CD4-positive, alpha-beta T cell treated with Interleukin-2 at 100 ng/mL for 4 hours (primary cell): ENCODE results near the gene MCC.
"Not testable (repeated sequence)": the region's sequence is repeated elsewhere in the genome, so short reads cannot be mapped to it uniquely, and the experiment has no call there.

Source experiments
- DNase-seq: peaks from one replicate; pipeline ENCODE4 v3.0.0-alpha.2; 2020; ENCODE audit warnings: low spot score

The MCC gene

GRCh38 chr5:113081881-113082546 lies 406.2 kb downstream of the MCC start:
- DNase-seq, result no peak

DNA sequence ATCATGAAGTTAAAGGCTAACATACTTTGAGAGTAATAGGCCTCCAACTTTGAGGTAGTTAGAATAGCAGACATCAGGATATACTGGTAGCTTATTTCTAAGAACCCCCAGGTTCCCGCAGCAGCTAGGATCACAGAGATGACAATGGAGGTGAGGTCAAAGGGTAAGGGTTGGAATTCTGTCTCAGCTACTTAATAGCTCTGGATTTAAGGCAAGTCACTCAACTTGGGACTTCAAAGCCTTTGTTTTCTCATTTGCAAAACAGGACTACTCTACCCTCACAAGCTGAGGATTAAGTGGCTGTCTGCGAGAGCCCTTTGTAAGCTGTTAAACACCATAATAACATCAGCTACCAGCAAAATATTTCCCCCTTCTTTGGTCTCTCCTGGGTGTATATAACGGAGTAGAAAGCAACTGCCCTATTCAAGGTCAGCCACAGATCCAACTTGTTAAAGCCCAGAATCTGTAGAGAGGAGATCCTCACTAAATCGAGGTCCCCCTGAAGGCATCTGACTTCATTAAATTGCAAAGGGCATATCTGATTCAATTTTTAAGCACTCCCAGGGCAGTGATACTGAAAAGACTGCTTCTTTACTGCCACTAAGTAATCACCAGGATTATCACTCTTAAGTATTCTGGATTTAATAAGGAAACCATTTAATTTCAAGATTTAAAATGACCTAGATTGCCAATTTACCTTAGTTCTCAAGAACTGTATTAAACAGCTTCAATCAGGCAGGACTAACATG lies 407.0 kb downstream of the MCC start:
- no peak for DNase-seq

DNA sequence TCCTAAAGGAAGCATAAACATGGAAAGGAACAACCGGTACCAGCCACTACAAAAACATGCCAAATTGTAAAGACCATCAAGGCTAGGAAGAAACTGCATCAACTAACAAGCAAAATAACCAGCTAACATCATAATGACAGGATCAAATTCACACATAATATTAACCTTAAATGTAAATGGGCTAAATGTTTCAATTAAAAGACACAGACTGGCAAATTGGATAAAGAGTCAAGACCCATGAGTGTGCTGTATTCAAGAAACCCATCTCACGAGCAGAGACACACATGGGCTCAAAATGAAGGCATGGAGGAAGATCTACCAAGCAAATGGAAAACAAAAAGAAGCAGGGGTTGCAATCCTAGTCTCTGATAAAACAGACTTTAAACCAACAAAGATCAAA lies 411.6 kb downstream of the MCC start:
- DNase-seq, result not testable (repeated sequence)

- DNase-seq, result no peak
Measured at GRCh38 chr5:113075019-113075418, 413.2 kb downstream of the MCC start.

DNA sequence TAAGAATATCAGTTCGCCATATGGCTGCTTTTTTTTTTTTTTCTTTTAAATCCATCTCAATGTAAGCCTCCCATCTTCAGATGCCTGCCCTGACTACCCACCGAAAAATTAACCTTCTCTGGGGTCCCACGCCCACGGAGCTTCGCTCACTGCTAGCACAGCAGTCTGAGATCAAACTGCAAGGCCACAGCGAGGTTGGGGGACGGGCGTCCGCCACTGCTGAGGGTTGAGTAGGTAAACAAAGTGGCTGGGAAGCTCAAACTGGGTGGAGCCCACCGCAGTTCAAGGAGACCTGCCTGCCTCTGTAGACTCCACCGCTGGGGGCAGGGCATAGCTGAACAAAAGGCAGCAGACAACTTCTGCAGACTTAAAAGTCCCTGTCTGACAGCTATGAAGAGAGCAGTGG lies 414.6 kb downstream of the MCC start:
- peak; percentile 4 for DNase-seq

DNA sequence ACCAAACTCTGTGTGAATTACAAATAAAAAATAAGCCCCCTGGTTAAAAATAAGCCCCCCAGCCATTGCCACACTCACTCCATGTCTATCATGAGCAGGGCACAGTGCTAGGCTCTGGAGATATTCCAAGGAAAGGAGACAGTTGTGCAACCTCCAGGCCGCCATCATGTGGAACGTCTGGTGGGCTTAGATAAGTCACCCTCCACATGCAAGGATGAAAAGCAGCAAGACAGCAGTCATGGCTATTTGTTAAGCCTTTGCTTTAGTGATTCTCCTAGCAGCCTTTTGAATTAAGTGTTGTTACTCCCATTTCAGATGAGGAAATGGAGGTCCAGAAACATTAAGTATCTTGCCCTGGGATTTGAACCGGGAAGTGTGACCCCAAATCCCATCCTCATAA lies 416.9 kb downstream of the MCC start:
- DNase-seq, result no peak

GRCh38 chr5:113070901-113071300 lies 417.4 kb downstream of the MCC start:
- DNase-seq, result no peak

DNA sequence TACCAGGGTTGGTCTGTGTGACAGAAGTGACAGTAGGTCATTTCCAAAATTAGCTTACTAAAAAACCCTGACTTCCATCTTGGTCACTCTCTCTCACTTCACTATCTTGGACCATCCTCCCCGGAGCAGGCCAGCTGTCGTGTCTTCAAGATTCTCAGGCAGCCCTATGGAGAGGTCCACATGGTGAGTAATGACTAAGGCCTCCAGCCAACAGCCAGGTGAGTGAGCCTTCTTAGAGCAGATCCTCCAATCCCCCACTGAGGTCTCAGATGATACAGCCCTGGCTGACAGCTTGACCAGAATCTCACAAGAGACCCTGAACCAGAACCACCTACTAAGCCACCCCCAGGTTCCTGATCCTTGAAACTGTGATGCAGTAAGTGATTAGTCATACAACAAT lies 419.7 kb downstream of the MCC start:
- no peak for DNase-seq

DNA sequence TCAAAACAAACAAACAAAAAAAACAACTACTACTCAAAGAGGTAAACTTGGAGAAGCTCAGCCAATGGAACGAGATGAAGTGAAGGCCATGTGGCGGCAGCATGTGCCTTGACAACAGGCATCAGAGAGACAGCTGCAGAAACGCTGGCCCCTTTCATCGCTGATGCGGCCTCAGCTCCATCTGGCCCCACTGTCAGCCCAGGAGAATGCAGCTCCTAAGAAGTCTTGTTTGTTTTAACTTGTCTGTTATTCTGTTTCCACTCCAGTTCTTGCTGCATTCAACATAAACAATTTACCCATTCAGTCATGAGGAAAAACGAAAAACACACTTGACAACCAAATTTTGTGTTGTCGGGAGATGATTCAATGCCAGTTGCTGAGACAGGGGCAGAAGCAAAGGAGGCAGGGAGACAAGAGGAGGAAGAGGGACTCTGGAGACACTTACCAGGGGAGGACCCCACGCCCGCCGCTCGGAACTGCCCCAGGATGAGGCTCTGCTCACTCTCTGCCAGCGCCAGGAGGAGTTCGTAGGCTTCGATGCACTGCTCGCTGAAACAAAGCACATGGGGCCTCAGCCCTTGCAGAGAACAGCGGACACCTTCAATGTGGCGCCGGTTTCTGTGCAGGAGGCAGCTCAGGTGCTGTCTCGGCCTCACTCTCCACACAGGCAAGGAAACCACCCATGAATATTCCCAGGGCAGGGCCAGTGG lies 420.5 kb downstream of the MCC start:
- DNase-seq, result no peak

DNA sequence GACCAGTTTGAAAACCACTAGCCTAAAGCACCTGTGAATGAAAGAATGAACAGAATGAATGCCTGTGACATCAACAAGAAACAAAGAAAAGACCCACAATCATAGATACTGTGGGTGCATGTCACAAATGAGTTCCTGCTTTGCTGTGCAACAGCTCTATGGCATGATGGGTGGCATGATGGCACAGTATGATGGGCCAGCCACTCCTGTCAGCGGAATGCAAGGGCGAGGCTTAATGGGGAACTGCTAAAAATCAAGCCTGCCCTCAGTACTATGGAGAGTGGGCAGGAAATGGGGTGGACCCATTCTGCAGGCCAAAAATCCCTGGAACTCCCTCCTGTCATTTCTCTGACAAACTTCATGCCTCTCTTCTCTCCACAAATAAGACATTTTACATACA lies 422.6 kb downstream of the MCC start:
- no peak for DNase-seq

- no peak for DNase-seq
Measured at GRCh38 chr5:113064806-113065205, 423.4 kb downstream of the MCC start.

DNA sequence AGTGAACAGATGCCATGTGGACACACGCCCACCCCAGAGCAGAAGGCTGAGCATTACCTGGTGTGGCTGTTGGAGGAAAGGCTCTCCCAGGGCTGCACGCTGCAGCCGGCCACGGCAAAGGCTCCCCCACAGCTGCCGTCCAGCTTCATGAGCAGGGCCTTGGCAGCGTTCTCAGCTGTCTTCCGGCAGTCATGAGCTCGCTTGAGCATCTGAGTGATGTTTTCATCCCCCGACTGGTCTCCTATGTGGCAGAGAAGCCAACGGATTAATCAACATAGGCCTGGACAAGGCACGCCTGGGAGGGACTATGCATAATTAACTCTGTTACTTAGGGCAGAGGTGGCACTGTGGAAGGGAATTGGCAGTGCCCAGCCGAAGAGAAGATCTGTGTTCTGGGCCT lies 424.3 kb downstream of the MCC start:
- DNase-seq, result no peak

GRCh38 chr5:113062869-113063508 lies 425.3 kb downstream of the MCC start:
- no peak for DNase-seq

GRCh38 chr5:113061846-113062780 lies 426.1 kb downstream of the MCC start:
- DNase-seq, result no peak

DNA sequence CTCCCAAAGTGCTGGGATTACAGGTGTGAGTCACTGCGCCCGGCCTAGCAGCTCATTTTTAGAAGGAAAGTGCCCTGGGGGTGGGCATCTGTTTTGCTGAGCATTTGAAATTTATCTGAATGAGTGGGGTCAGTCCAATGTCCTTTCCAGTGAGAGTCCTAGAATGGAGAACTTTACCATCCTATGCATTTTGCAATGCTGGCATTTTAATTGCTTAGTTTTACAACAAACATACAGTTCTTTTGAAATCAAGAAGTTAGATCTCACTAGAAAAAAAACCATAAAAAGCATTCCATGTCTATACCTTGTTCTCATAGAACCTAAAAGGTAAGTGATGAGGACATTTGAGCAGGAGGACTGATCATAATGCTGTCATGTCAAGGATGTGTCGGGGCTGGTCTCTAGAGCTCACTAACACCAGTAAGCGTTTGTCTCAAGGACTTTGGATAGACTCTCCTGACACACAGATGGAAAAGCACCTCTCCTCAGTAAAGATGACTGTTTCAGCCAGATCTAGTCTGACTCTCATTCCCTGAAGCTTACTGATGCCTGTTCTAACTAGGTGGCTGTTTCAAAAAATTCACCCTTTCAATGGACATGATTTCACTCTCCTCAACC lies 427.7 kb downstream of the MCC start:
- DNase-seq, result no peak

DNA sequence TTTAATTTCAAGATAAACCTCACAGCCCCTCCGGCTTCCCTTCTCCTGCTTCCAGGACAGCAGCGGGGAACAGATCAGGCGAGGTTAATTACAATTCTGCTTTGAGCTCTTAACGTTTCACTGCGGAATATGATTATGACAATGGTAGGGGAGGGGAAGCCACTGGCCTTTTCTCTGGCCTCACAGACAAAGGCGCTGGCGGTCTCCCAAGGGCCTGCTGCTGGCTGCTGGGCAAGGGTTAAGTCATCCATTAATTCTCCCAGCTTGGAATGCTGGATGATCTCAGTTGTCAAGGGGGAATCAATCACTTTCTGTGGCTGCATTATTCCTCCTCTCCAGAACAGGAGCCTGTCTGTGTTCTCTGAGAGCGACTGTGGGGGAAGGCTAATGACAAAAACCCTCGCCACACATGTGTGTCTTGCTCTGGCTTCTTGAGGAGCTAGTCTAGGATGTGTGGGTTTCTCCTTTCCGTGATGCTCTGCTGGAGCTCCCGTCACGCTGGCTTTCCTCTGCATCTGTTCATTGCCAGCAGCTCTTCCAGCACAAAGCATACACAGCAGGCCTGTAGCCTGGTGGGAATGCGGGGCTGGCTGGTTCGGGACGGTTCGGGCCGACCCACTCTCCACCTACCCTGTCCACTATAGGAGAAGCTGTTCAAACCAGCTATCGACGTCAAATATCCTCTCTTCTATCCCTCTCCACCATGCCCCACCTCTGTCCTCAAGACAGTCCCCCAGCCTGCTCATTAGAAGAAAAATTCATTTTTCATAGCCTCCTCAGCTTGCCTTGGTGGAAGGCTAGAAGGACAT lies 428.8 kb downstream of the MCC start:
- no peak for DNase-seq

DNA sequence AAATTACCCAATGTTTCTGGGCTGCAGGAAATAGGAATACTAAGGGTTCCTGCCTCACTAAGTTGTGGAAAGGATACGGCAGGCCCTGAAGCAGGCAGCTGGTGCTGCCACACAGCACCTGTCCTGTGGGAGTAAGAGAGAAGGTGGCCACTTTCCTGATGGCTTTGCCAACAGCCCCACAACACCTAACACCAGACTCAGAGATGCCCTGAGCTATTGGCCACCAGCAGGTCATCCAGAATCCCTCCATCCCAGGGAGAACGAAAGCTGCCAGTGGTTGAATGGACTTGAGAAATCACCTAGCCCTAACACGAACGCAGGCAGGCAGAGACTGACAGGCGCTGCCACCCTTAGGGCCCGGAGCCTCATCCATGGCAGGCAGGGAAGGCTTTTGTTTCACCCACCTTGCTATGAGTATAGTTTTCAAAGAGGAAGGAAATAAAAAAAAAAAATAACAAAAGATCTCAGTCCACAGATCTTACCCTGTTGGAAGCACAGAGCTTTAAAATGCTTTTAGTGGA lies 429.5 kb downstream of the MCC start:
- no peak for DNase-seq

GRCh38 chr5:113058269-113058668 lies 430.0 kb downstream of the MCC start:
- no peak for DNase-seq

GRCh38 chr5:113057557-113057984 lies 430.7 kb downstream of the MCC start:
- no peak for DNase-seq

DNA sequence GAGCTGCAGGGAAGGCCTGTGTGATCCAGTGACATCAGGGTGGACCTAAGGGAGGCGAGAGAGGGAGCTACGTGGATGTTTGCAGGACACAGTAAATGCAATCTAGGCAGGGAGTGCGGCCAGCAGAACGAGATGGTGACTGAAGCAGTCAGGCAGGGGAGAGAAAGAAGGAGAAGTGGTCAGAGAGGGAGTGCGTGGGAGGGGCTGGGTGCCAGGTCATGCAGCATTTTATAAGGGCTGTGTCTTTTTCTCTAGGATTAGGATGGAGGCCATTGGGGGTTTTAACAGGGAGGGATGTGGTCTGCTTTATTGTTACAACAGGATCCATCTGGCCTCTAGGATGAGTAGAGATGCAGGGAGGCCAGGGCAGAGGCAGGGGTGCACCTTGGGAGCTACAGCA lies 431.3 kb downstream of the MCC start:
- DNase-seq, result no peak
